ENCODE measurements around the gene PES1.

GRCh38 chr22:30600921-30601320, 9.2 kb upstream of the PES1 start:
- TF ChIP-seq POLR2A (IDR thresholded peaks at IDR 0.05) (no peak), CTCF (IDR thresholded peaks at IDR 0.05) (no peak)

All from heart left ventricle (tissue), 13 donors.